ENCODE results near the gene ACTN1. TPM values are rescaled to one million over a fixed set of nuclear protein-coding genes. Genes with fewer than 3 reads are reported as not detected.

The ACTN1 gene
- polyA plus RNA-seq, 1 of the 3 experiments (the other 2 are of a cell fraction), result 319 TPM

DNA sequence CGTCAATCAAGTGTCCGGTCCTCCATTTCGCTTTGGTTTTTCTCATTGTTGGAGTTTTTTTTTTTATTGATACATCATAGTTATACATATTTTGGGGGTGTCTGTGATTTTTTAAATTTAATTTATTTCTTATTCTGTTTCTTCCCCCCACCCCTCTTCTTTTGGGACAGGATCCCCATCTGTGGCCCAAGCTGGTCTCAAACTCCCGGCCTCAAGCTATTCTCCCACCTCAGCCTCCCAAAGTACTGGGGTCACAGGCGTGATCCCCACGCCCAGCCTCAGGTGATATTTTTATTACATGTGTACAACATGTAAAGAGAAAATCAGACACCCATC is 134.9 kb downstream of the ACTN1 start:
- H2AFZ ChIP-seq (ENCODE audit: low read depth), result no peak overlapping the region
- 42% methylated on average over 6 of the region's 6 CpGs for WGBS (ENCODE audit: low lambda C conversion rate)
- no peaks in the 10 kb centered on the region for H3K9me2 ChIP-seq
- H3K79me2 ChIP-seq (ENCODE audit: insufficient read depth), result no peaks in the 10 kb centered on the region
- peaks cover 0 to 22% of the 10 kb centered on the region in 2 experiments for H3K36me3 ChIP-seq (replicated peaks in 1 of 2; ENCODE audit: control insufficient read depth in 1 of 2, insufficient read depth in 2 of 2, low read length in 1 of 2)
- TF ChIP-seq, protein P1, sequence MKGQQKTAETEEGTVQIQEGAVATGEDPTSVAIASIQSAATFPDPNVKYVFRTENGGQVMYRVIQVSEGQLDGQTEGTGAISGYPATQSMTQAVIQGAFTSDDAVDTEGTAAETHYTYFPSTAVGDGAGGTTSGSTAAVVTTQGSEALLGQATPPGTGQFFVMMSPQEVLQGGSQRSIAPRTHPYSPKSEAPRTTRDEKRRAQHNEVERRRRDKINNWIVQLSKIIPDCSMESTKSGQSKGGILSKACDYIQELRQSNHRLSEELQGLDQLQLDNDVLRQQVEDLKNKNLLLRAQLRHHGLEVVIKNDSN (IDR thresholded peaks at IDR 0.05; ENCODE audit: borderline replicate concordance, low read depth), result no peak
- TF ChIP-seq NFIC (IDR thresholded peaks at IDR 0.05; ENCODE audit: borderline replicate concordance) (no peak), ELF1 (IDR thresholded peaks at IDR 0.05) (no peak), RCOR1 (IDR thresholded peaks at IDR 0.05; ENCODE audit: low read length) (no peak), FOSL2 (IDR thresholded peaks at IDR 0.05; ENCODE audit: borderline replicate concordance, low read depth) (no peak), TCF12 (IDR thresholded peaks at IDR 0.05) (no peak), CHD2 (IDR thresholded peaks at IDR 0.05; ENCODE audit: low read length, partially characterized antibody) (no peak), POLR2AphosphoS5 (IDR thresholded peaks at IDR 0.05; ENCODE audit: low read depth, low read length) (no peak)
- H3K27ac ChIP-seq (ENCODE audit: low read depth in 2 of 2, low read length in 1 of 2), result no peak overlapping the region
- DNase-seq, result no peak
- H3K27me3 ChIP-seq (ENCODE audit: insufficient read depth), result no peaks in the 10 kb centered on the region
- H4K20me1 ChIP-seq (ENCODE audit: insufficient read depth), result no peaks in the 10 kb centered on the region
- CTCF ChIA-PET, result interaction anchor here (0.6 to 2.8 kb wide), 43 partner anchors 9 to 1130 kb away, joined by 3 to 27 read pairs (median 4); no protein-coding TSS in a partner anchor
- peaks cover 0 to 4% of the 10 kb centered on the region in 2 experiments; a peak in 2 of 4 replicates for H3K4me1 ChIP-seq (ENCODE audit: control insufficient read depth in 1 of 2, insufficient read depth in 2 of 2, low read depth in 1 of 2, low read length in 1 of 2)
- peak overlapping the region in 1 of 2 experiments; percentile 23; a peak in 1 of 4 replicates for H3K4me3 ChIP-seq (ENCODE audit: low read depth in 2 of 2, low read length in 1 of 2)
- H3K4me2 ChIP-seq, result no peak overlapping the region
- no peak overlapping the region for H3K9ac ChIP-seq
- 0 out of 2 replicates have a peak, but pooled peaks cover 3% of the 10 kb centered on the region for H3K9me3 ChIP-seq
- POLR2A ChIA-PET, result no interaction called here
- peaks cover 29% of the 10 kb centered on the region for H3F3A ChIP-seq (replicated peaks; ENCODE audit: insufficient read depth)

DNA sequence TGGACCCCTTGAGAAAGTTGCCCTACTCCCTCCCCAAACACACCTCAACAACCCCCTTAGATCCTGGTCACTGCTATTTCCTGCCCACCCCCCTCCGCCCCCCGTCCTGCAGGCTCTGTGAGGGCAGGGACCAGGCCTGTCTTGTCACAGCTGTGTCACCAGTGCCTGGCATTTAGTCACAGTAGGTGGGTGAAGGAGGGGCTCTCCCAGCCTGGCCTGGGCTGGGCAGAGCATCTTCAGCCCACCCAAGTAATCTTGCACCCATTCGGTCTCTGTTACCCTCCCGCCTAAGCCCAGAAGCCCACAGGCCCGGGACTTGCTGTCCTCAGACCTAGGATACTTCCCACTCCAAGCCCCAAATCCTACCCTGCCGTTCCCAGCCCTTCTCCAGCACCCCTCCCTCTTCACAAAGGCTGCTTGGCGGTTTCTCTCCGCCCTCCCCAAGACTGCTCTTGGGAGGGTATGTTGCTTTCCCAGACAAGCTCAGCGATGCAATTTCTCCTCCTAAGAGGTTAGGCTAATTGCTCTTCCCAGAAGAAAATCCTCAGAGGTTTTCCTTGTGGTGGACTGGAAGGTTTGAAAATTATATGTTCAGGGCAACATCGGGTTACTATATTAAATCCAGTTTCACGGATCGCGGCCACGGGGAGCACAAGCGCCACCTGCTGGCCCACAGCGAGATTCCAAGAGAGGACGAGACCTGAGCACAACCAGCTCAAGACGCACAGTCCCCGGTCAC is 135.5 kb downstream of the ACTN1 start:
- no peak overlapping the region for H3K27ac ChIP-seq (ENCODE audit: low read depth in 2 of 2, low read length in 1 of 2)
- H4K20me1 ChIP-seq (ENCODE audit: insufficient read depth), result no peaks in the 10 kb centered on the region
- no peaks in the 10 kb centered on the region for H3K79me2 ChIP-seq (ENCODE audit: insufficient read depth)
- H3K9me2 ChIP-seq, result no peaks in the 10 kb centered on the region
- 0 out of 2 replicates have a peak, but pooled peaks cover 3% of the 10 kb centered on the region for H3K9me3 ChIP-seq
- H3K4me3 ChIP-seq (ENCODE audit: low read depth in 2 of 2, low read length in 1 of 2), result peak overlapping the region in 1 of 2 experiments; percentile 23; a peak in 2 of 4 replicates
- no peaks in the 10 kb centered on the region for H3K27me3 ChIP-seq (ENCODE audit: insufficient read depth)
- ChIA-PET CTCF (interaction anchor here (0.6 to 2.8 kb wide), 48 partner anchors 9 to 1129 kb away, joined by 3 to 27 read pairs (median 4); no protein-coding TSS in a partner anchor), POLR2A (no interaction called here)
- H3K9ac ChIP-seq, result no peak overlapping the region
- peak overlapping the region; percentile 42; the same call in 1 of the 2 replicates for H3K4me2 ChIP-seq
- peak overlapping the region; percentile 92; the same call in 1 of the 2 replicates for H2AFZ ChIP-seq (ENCODE audit: low read depth)
- peaks cover 0 to 4% of the 10 kb centered on the region in 2 experiments; a peak in 2 of 4 replicates for H3K4me1 ChIP-seq (ENCODE audit: control insufficient read depth in 1 of 2, insufficient read depth in 2 of 2, low read depth in 1 of 2, low read length in 1 of 2)
- DNase-seq, result peak; percentile 77
- WGBS (ENCODE audit: low lambda C conversion rate), result 39% methylated on average over 19 of the region's 19 CpGs
- peaks cover 0 to 26% of the 10 kb centered on the region in 2 experiments for H3K36me3 ChIP-seq (replicated peaks in 1 of 2; ENCODE audit: control insufficient read depth in 1 of 2, insufficient read depth in 2 of 2, low read length in 1 of 2)
- H3F3A ChIP-seq (replicated peaks; ENCODE audit: insufficient read depth), result peaks cover 29% of the 10 kb centered on the region
- TF ChIP-seq, protein P2, sequence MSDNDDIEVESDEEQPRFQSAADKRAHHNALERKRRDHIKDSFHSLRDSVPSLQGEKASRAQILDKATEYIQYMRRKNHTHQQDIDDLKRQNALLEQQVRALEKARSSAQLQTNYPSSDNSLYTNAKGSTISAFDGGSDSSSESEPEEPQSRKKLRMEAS (IDR thresholded peaks at IDR 0.05; ENCODE audit: low read depth), result no peak
- no peak for TF ChIP-seq EZH2phosphoT487 (IDR thresholded peaks at IDR 0.05; ENCODE audit: borderline replicate concordance, low read depth)
- TF ChIP-seq SMC3 (IDR thresholded peaks at IDR 0.05; ENCODE audit: low read depth, low read length), result peak; percentile 68
- no peak for TF ChIP-seq MEF2A (IDR thresholded peaks at IDR 0.05; ENCODE audit: borderline replicate concordance, low read depth)
- TF ChIP-seq NFIC (IDR thresholded peaks at IDR 0.05; ENCODE audit: borderline replicate concordance), result no peak
- TF ChIP-seq, protein P3, sequence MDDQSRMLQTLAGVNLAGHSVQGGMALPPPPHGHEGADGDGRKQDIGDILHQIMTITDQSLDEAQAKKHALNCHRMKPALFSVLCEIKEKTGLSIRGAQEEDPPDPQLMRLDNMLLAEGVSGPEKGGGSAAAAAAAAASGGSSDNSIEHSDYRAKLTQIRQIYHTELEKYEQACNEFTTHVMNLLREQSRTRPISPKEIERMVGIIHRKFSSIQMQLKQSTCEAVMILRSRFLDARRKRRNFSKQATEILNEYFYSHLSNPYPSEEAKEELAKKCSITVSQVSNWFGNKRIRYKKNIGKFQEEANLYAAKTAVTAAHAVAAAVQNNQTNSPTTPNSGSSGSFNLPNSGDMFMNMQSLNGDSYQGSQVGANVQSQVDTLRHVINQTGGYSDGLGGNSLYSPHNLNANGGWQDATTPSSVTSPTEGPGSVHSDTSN (IDR thresholded peaks at IDR 0.05), result peak; percentile 41
- TF ChIP-seq TCF12 (IDR thresholded peaks at IDR 0.05), result no peak
- TF ChIP-seq POLR2AphosphoS5 (IDR thresholded peaks at IDR 0.05; ENCODE audit: low read depth, low read length), result no peak
- TF ChIP-seq, protein P4, sequence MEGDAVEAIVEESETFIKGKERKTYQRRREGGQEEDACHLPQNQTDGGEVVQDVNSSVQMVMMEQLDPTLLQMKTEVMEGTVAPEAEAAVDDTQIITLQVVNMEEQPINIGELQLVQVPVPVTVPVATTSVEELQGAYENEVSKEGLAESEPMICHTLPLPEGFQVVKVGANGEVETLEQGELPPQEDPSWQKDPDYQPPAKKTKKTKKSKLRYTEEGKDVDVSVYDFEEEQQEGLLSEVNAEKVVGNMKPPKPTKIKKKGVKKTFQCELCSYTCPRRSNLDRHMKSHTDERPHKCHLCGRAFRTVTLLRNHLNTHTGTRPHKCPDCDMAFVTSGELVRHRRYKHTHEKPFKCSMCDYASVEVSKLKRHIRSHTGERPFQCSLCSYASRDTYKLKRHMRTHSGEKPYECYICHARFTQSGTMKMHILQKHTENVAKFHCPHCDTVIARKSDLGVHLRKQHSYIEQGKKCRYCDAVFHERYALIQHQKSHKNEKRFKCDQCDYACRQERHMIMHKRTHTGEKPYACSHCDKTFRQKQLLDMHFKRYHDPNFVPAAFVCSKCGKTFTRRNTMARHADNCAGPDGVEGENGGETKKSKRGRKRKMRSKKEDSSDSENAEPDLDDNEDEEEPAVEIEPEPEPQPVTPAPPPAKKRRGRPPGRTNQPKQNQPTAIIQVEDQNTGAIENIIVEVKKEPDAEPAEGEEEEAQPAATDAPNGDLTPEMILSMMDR (IDR thresholded peaks at IDR 0.05), result peak; percentile 94
- TF ChIP-seq, protein P1 (IDR thresholded peaks at IDR 0.05; ENCODE audit: borderline replicate concordance, low read depth), result no peak
- TF ChIP-seq RCOR1 (IDR thresholded peaks at IDR 0.05; ENCODE audit: low read length), result no peak
- no peak for TF ChIP-seq EP300 (IDR thresholded peaks at IDR 0.05; ENCODE audit: borderline replicate concordance in 1 of 2, low read depth in 1 of 2, low read length in 1 of 2)
- no peak for TF ChIP-seq CHD2 (IDR thresholded peaks at IDR 0.05; ENCODE audit: low read length, partially characterized antibody)
- no peak for TF ChIP-seq RFX5 (IDR thresholded peaks at IDR 0.05; ENCODE audit: low read length)
- no peak for TF ChIP-seq RXRA (IDR thresholded peaks at IDR 0.05; ENCODE audit: borderline replicate concordance, low read depth)
- peak; percentile 71 for TF ChIP-seq RAD21 (IDR thresholded peaks at IDR 0.05; ENCODE audit: low read length)
